Non-pigmented ciliary epithelial cell (primary cell): ENCODE data around the gene MRI1.
"Not testable (repeated sequence)": the region's sequence is repeated elsewhere in the genome, so short reads cannot be mapped to it uniquely, and the experiment has no call there.

ENCODE experiments used
- DNase-seq: peaks from one replicate; pipeline ENCODE4 v3.0.0-alpha.2; 2010; ENCODE audit warnings: low read depth

The MRI1 gene

GRCh38 chr19:13764101-13764807 is at the start of gene MRI1:
Gene MRI1, plus strand, starts transcription at chr19:13764522. Its CDS starts 67 bp downstream, at chr19:13764589.
- no peak for DNase-seq

- DNase-seq = no peak
Measured at GRCh38 chr19:13717194-13717643, 47.1 kb upstream of the MRI1 start.

- no peak for DNase-seq
Measured at GRCh38 chr19:13718733-13719132, 45.6 kb upstream of the MRI1 start.

GRCh38 chr19:13722146-13722545 is 42.2 kb upstream of the MRI1 start:
- no peak for DNase-seq

GRCh38 chr19:13723206-13723605 is 41.1 kb upstream of the MRI1 start:
- DNase-seq = no peak

- no peak for DNase-seq
Measured at GRCh38 chr19:13726323-13726722, 38.0 kb upstream of the MRI1 start.

- no peak for DNase-seq
Measured at GRCh38 chr19:13727798-13728197, 36.5 kb upstream of the MRI1 start.

GRCh38 chr19:13729859-13730258 is 34.5 kb upstream of the MRI1 start:
- no peak for DNase-seq

GRCh38 chr19:13731147-13731964 is 33.0 kb upstream of the MRI1 start:
- peak; percentile 86 for DNase-seq

GRCh38 chr19:13732337-13732736 is 32.0 kb upstream of the MRI1 start:
- no peak for DNase-seq

- no peak for DNase-seq
Measured at GRCh38 chr19:13734751-13735150, 29.6 kb upstream of the MRI1 start.

GRCh38 chr19:13738073-13738472 is 26.2 kb upstream of the MRI1 start:
- DNase-seq = no peak

GRCh38 chr19:13741893-13742292 is 22.4 kb upstream of the MRI1 start:
- no peak for DNase-seq

GRCh38 chr19:13742756-13743155 is 21.6 kb upstream of the MRI1 start:
- DNase-seq = no peak

GRCh38 chr19:13744174-13744573 is 20.1 kb upstream of the MRI1 start:
- no peak for DNase-seq

- no peak for DNase-seq
Measured at GRCh38 chr19:13747098-13747453, 17.2 kb upstream of the MRI1 start.

- peak; percentile 32 for DNase-seq
Measured at GRCh38 chr19:13748169-13748828, 16.0 kb upstream of the MRI1 start.

- no peak for DNase-seq
Measured at GRCh38 chr19:13751436-13751835, 12.9 kb upstream of the MRI1 start.

- DNase-seq = not testable (repeated sequence)
Measured at GRCh38 chr19:13753622-13754021, 10.7 kb upstream of the MRI1 start.

- DNase-seq = no peak
Measured at GRCh38 chr19:13756210-13756609, 8.1 kb upstream of the MRI1 start.

- no peak for DNase-seq
Measured at GRCh38 chr19:13757805-13758772, 6.2 kb upstream of the MRI1 start.

- no peak for DNase-seq
Measured at GRCh38 chr19:13758795-13759194, 5.5 kb upstream of the MRI1 start.
